Chondrocyte (in vitro differentiated cells): ENCODE measurements around the gene RASGRP3. TPM values are rescaled to one million over a fixed set of nuclear protein-coding genes. Genes with fewer than 3 reads are reported as not detected.

Experiments used
- DNase-seq: peaks from one replicate; pipeline ENCODE4 v3.0.0; 2021; ENCODE audit warnings: mixed read lengths, low spot score
- H3K27ac Mint-ChIP-seq: one replicate; pipeline ENCODE4 v1.8.0; 2021; ENCODE audit warnings: mild to moderate bottlenecking, moderate library complexity, mixed read lengths; ENCODE audit not compliant: unreplicated experiment
- H3K27me3 Mint-ChIP-seq: 2 replicates; pipeline ENCODE4 v1.8.0; 2021; ENCODE audit warnings: low read depth, mixed read lengths
- H3K36me3 Mint-ChIP-seq: 2 replicates; pipeline ENCODE4 v1.8.0; 2021; ENCODE audit warnings: low read depth, mixed read lengths
- H3K4me1 Mint-ChIP-seq: 2 replicates; pipeline ENCODE4 v1.8.0; 2021; ENCODE audit warnings: low read depth, mild to moderate bottlenecking, mixed read lengths
- H3K4me3 Mint-ChIP-seq: one replicate; pipeline ENCODE4 v1.8.0; 2021; ENCODE audit warnings: mild to moderate bottlenecking, moderate library complexity, mixed read lengths; ENCODE audit not compliant: unreplicated experiment
- H3K9me3 Mint-ChIP-seq: 2 replicates; pipeline ENCODE4 v1.8.0; 2021; ENCODE audit warnings: low read depth, mixed read lengths
- total RNA-seq: library from RNA; stranded (reverse); gene quantifications from 3 replicates; pipeline ENCODE4 v1.2.1, GENCODE V29; 2021
- TF ChIP-seq, protein P1 (sequence below): fragments of 200-600 bp; sonication (generic); IDR thresholded peaks from 2 replicates; pipeline ENCODE4 v1.5.0; 2021; ENCODE audit warnings: antibody characterized with exemption, mild to moderate bottlenecking, moderate library complexity

The RASGRP3 gene
- total RNA-seq, 1 donor from 2014 or later, result 3.0 TPM

- Mint-ChIP-seq H3K36me3 (peaks cover 4% of the 10 kb centered on the region), H3K27ac (no peak overlapping the region), H3K4me1 (peaks cover 32% of the 10 kb centered on the region), H3K27me3 (no peaks in the 10 kb centered on the region), H3K4me3 (no peak overlapping the region), H3K9me3 (peaks cover 7% of the 10 kb centered on the region)
- TF ChIP-seq, protein P1, sequence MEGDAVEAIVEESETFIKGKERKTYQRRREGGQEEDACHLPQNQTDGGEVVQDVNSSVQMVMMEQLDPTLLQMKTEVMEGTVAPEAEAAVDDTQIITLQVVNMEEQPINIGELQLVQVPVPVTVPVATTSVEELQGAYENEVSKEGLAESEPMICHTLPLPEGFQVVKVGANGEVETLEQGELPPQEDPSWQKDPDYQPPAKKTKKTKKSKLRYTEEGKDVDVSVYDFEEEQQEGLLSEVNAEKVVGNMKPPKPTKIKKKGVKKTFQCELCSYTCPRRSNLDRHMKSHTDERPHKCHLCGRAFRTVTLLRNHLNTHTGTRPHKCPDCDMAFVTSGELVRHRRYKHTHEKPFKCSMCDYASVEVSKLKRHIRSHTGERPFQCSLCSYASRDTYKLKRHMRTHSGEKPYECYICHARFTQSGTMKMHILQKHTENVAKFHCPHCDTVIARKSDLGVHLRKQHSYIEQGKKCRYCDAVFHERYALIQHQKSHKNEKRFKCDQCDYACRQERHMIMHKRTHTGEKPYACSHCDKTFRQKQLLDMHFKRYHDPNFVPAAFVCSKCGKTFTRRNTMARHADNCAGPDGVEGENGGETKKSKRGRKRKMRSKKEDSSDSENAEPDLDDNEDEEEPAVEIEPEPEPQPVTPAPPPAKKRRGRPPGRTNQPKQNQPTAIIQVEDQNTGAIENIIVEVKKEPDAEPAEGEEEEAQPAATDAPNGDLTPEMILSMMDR, result no peak
- DNase-seq, result no peak
Observed at GRCh38 chr2:33488178-33488690, 11.8 kb downstream of the RASGRP3 start.

DNA sequence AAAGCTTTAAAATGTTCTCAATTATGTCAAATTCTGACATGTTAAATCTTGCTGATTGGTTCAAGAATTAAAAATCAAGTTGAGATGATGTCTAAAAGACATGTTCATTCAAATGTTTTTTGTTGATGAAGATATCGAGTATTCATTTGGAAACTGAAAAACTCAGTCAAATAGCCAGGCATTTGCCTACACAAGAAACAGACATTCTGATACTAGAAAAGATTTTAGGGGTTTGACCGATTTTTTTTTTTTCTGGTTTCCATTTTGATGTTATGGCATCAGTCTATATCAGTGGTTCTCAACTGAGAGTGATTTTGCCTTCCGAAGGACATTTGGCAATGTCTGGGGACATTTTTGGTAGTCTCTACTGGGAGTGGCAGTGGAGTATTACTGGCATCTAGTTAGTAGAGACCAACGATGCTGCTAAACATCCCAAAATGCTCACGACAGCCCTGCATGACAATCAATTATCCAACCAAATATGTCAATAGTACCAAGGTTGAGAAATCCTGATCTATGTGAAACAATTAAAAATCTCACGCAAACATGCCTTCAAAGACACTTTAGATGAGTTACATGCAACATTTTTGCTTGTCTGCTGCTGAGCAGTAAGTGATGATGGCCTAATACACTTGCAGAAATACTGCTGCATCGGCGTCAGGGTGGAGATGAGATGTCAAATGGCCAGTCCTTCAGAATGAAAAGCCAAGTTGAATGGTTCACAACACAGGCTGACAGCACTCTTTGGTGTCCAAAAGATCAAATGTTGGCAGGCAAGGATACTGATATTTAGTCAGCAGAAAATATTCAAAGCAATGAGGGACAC is 12.5 kb downstream of the RASGRP3 start:
- TF ChIP-seq, protein P1, result no peak
- DNase-seq, result no peak
- H3K27ac Mint-ChIP-seq, result no peak overlapping the region
- no peak overlapping the region for H3K4me3 Mint-ChIP-seq
- peaks cover 25% of the 10 kb centered on the region for H3K4me1 Mint-ChIP-seq
- no peaks in the 10 kb centered on the region for H3K27me3 Mint-ChIP-seq
- peaks cover 4% of the 10 kb centered on the region for H3K36me3 Mint-ChIP-seq
- H3K9me3 Mint-ChIP-seq, result peaks cover 7% of the 10 kb centered on the region

DNA sequence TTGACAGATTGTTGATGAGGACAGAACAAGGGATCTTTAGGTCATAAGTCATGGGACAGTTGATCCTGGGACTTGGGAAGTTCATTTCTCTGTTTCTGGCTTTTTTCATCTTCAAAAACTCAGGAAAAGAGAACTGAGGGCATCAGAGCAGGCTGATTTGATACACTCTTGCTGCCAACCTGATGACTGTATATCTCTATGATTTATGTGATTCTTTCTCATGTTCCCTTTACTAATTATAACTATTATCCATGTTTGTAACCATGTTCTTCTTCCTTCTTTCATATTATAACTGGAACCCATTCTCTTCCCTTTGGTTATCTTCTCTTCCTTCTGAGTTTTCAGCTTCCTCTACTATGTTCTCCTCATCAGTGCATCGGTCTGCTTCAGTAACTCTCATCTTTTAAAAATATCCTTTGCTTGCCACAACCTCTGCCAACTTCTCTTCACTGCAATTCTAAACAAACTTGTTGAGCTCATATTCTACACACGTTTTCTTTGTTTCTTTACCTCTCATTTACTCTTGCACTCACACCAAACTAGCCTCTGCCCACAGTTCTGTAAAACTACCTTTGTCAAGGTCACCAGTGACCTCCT is 13.5 kb downstream of the RASGRP3 start:
- Mint-ChIP-seq H3K9me3 (peaks cover 7% of the 10 kb centered on the region), H3K4me3 (no peak overlapping the region), H3K36me3 (peaks cover 4% of the 10 kb centered on the region), H3K4me1 (peaks cover 20% of the 10 kb centered on the region), H3K27ac (no peak overlapping the region), H3K27me3 (no peaks in the 10 kb centered on the region)
- TF ChIP-seq, protein P1, result no peak
- DNase-seq, result no peak

GRCh38 chr2:33491441-33492084 is 15.1 kb downstream of the RASGRP3 start:
- TF ChIP-seq, protein P1, result no peak
- Mint-ChIP-seq H3K27ac (no peak overlapping the region), H3K4me3 (no peak overlapping the region), H3K27me3 (no peaks in the 10 kb centered on the region), H3K4me1 (peaks cover 27% of the 10 kb centered on the region), H3K36me3 (peaks cover 3% of the 10 kb centered on the region), H3K9me3 (peaks cover 5% of the 10 kb centered on the region)
- DNase-seq, result no peak
